ENCODE measurements around the gene ARMC7. TPM values are rescaled to one million over a fixed set of nuclear protein-coding genes. Genes with fewer than 3 reads are reported as not detected.
A peak's percentile ranks its signal among the peaks of the same experiment; 100 is the strongest.

The ARMC7 gene
- total and polyA plus RNA-seq, 4 donors = 2.5 to 14.2 (median 9.0) TPM

DNA sequence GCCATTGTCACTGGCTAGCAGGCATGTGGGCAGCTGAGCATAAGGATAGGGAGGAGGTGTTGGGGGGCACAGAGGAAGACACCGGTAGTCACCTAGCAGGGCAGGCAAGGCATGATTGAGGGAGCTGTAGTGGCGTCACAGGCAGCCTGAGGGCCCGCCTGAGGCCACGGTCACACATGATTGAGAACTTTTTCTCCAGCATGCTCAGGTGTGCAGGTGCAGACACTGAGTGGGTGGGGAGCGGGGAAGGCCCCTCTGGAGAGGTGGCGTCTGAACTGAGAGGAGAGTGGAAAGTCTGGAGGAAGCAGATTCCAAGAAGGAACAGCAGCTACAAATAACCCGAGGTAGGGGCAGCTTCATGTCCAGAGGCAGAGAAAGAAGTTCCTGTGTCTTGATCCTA lies 10.9 kb upstream of the ARMC7 start:
- no peak for DNase-seq (ENCODE audit: low read depth in 4 of 6, low spot score in 6 of 6)
- peaks cover under 1% of the 10 kb centered on the region for H3K4me1 ChIP-seq (ENCODE audit: control insufficient read depth, insufficient read depth, low read length)
- WGBS (ENCODE audit: insufficient coverage) = 89% methylated on average over 7 of the region's 7 CpGs
- no peak overlapping the region for H3K27ac ChIP-seq (ENCODE audit: low read depth, low read length)
- H3K9me3 ChIP-seq (ENCODE audit: control insufficient read depth, insufficient read depth, low read length) = no peaks in the 10 kb centered on the region
- no peaks in the 10 kb centered on the region for H3K27me3 ChIP-seq (ENCODE audit: control insufficient read depth, insufficient read depth, low read length)
- peaks cover 9% of the 10 kb centered on the region for H3K36me3 ChIP-seq (ENCODE audit: control insufficient read depth, insufficient read depth, low read length)
- no peak overlapping the region for H3K4me3 ChIP-seq (ENCODE audit: low read depth, low read length)

DNA sequence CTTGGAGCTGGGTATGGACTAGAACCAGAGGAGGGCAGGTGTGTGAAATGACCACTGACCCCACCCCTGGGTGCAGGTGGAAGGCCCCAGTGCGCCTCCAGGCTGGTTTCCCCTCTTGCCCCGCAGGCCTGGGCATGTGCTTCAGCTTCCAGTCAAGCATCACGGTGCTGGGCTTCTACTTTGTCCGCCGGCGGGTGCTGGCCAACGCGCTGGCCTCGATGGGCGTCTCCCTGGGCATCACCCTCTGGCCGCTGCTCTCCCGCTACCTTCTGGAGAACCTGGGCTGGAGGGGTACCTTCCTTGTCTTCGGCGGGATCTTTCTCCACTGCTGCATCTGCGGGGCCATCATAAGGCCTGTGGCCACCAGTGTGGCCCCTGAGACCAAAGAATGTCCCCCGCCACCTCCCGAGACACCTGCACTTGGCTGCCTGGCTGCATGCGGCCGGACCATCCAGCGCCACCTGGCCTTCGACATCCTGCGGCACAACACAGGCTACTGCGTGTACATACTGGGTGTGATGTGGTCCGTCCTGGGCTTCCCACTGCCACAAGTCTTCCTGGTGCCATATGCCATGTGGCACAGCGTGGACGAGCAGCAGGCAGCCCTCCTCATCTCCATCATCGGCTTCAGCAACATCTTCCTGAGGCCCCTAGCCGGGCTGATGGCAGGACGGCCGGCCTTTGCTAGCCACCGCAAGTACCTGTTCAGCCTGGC lies 9.7 kb upstream of the ARMC7 start:
- Histone ChIP-seq H3K36me3 (ENCODE audit: control insufficient read depth, insufficient read depth, low read length) (peaks cover 9% of the 10 kb centered on the region), H3K27ac (ENCODE audit: low read depth, low read length) (no peak overlapping the region), H3K9me3 (ENCODE audit: control insufficient read depth, insufficient read depth, low read length) (no peaks in the 10 kb centered on the region), H3K4me3 (ENCODE audit: low read depth, low read length) (no peak overlapping the region), H3K4me1 (ENCODE audit: control insufficient read depth, insufficient read depth, low read length) (no peaks in the 10 kb centered on the region), H3K27me3 (ENCODE audit: control insufficient read depth, insufficient read depth, low read length) (no peaks in the 10 kb centered on the region)
- no peak for DNase-seq (ENCODE audit: low read depth in 4 of 6, low spot score in 6 of 6)
- WGBS (ENCODE audit: insufficient coverage) = 94% methylated on average over 31 of the region's 31 CpGs

DNA sequence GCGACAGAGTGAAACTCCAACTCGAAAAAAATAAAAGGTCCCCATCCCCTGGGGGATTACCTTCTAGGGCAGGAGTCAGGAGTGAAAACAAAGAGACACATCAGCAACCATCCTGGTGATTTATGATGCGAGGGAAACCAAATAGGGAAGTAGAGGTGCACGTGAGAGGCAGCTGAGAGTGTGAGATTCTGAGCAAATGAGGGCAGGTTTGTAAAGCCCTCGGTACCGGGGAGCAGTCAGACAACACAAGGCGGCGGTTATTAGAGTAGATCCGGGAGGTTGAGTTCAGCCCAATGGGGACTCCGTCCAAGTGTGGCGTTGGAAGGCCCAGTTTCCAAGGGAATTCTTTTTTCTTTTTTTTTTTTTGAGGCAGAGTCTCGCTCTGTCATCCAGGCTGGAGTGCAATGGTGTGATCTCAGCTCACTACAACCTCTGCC lies 7.4 kb upstream of the ARMC7 start:
- WGBS (ENCODE audit: insufficient coverage) = 46% methylated on average over 7 of the region's 12 CpGs
- H3K27me3 ChIP-seq (ENCODE audit: control insufficient read depth, insufficient read depth, low read length) = no peaks in the 10 kb centered on the region
- DNase-seq (ENCODE audit: low read depth in 4 of 6, low spot score in 6 of 6) = no peak

DNA sequence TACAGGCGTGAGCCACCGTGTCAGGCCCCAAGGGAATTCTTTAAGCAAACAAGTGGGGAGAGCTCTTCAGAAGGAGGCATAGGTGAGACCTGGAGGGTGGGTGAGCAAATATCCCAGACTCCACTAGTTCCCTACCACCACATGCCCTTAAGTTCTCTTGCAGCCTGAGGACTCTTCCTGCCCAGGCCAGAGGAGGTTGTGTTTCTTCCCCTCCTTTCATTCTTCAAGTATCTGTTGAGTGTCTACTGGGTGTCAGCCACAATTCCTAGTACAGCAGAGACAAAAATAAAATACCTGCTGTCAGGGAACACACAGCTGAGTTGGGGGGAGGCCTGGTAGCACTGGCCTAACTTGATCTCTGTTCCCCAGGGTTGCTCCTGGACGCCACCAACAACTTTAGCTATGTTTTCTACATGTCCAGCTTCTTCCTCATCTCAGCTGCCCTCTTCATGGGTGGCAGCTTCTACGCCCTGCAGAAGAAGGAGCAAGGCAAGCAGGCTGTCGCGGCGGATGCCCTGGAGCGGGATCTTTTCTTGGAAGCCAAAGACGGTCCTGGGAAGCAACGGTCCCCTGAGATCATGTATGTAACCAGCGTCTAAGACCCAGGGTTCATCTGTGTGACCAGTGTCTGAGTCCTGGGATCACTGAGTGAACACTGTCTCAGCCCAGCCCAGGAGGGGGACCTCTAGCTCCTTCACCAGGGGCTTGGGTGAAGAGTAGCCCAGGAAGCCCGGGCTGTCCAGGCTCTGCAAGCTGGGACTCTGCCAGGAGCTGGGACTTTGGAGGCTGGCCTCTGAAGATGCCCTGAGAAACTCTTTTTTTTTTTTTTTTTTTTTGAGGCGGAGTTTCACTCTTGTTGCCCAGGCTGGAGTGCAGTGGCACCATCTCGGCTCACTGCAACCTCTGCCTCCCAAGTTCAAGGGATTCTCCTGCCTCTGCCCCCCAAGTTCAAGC lies 5.9 kb upstream of the ARMC7 start:
- H3K27ac ChIP-seq (ENCODE audit: low read depth, low read length) = no peak overlapping the region
- 81% methylated on average over 10 of the region's 14 CpGs for WGBS (ENCODE audit: insufficient coverage)

More for the DNA sequence above, 7.4 kb upstream of the ARMC7 start:
- Histone ChIP-seq H3K36me3 (ENCODE audit: control insufficient read depth, insufficient read depth, low read length) (peaks cover 9% of the 10 kb centered on the region), H3K27ac (ENCODE audit: low read depth, low read length) (no peak overlapping the region), H3K9me3 (ENCODE audit: control insufficient read depth, insufficient read depth, low read length) (no peaks in the 10 kb centered on the region), H3K4me1 (ENCODE audit: control insufficient read depth, insufficient read depth, low read length) (peaks cover 8% of the 10 kb centered on the region), H3K4me3 (ENCODE audit: low read depth, low read length) (no peak overlapping the region)

DNA sequence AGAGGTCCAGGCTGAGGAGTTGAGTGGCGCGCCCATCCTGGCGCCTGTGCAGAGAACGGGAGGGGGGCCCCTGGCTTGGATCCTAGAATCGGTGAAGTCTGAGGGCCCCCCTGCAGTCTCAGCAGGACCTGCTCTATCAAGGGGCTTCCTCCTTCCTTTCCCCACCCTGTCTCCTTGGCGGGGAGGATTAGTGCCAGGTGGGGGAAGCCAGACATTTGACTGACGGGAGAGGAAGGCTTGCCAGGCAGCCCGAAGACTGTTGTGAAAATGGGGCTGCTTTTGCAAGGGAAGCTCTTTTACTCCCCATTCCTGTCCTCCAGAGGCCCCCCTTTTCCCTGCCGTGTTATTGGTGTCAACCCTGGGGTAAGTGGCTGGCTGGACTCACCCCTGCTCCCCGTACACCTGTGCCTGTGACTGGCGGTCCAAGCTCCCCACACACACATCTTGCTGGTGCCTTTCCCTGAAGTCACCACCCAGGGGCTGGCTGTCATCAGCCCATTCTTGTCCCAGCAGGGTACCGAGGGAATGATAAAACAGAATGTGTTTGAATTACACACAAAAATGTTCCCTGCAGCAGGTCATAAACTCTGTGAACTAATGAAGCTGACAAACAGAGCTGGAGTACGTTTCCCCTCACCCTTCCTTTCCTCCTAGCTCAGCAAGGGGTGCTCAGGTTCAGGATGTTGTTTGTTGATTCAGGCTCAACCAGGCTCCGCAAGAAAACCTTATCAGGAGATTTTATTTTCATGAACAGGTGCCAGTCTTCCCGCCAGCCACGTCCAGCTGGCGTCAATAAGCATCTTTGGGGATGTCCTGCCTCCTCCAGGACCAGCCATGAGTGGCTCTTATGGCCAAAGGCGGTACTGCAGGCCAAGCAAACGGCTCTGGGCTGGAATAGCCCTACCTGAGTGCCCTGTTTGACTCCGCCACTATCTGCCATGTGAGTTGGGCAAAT lies 4.4 kb upstream of the ARMC7 start:
- 51% methylated on average over 10 of the region's 20 CpGs for WGBS (ENCODE audit: insufficient coverage)
- Histone ChIP-seq H3K36me3 (ENCODE audit: control insufficient read depth, insufficient read depth, low read length) (peaks cover 2% of the 10 kb centered on the region), H3K27me3 (ENCODE audit: control insufficient read depth, insufficient read depth, low read length) (no peaks in the 10 kb centered on the region), H3K27ac (ENCODE audit: low read depth, low read length) (no peak overlapping the region), H3K9me3 (ENCODE audit: control insufficient read depth, insufficient read depth, low read length) (no peaks in the 10 kb centered on the region), H3K4me3 (ENCODE audit: low read depth, low read length) (no peak overlapping the region), H3K4me1 (ENCODE audit: control insufficient read depth, insufficient read depth, low read length) (peaks cover 20% of the 10 kb centered on the region)
- peak in 2 of 6 donors; percentile 67 for DNase-seq (ENCODE audit: low read depth in 4 of 6, low spot score in 6 of 6)

More for the DNA sequence above, 5.9 kb upstream of the ARMC7 start:
- peaks cover 10% of the 10 kb centered on the region for H3K4me1 ChIP-seq (ENCODE audit: control insufficient read depth, insufficient read depth, low read length)
- H3K36me3 ChIP-seq (ENCODE audit: control insufficient read depth, insufficient read depth, low read length) = peaks cover 9% of the 10 kb centered on the region
- H3K4me3 ChIP-seq (ENCODE audit: low read depth, low read length) = no peak overlapping the region
- no peaks in the 10 kb centered on the region for H3K9me3 ChIP-seq (ENCODE audit: control insufficient read depth, insufficient read depth, low read length)
- DNase-seq (ENCODE audit: low read depth in 4 of 6, low spot score in 6 of 6) = no peak
- H3K27me3 ChIP-seq (ENCODE audit: control insufficient read depth, insufficient read depth, low read length) = no peaks in the 10 kb centered on the region

DNA sequence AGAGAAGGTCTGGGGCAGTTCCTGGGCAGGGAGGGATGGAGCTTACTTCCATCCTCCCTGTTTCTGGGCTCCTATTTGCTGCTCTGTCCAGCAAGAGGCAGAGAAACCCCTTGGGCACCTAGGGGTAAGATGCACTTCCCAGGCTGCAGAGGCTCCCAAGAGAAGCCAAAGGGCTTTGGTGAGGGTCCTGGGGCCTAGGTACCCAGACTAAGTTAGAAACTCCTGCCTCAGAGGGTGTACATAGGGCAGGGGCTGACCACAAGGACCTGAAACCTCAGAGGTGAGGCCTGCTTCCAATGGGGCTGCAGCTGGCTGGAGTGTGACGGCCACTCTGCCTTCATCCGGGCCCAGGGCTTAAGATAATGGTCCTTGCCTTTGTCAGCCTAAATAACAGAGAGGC lies 1.6 kb upstream of the ARMC7 start:
- Histone ChIP-seq H3K27me3 (ENCODE audit: control insufficient read depth, insufficient read depth, low read length) (no peaks in the 10 kb centered on the region), H3K4me3 (ENCODE audit: low read depth, low read length) (no peak overlapping the region), H3K9me3 (ENCODE audit: control insufficient read depth, insufficient read depth, low read length) (no peaks in the 10 kb centered on the region), H3K27ac (ENCODE audit: low read depth, low read length) (no peak overlapping the region), H3K4me1 (ENCODE audit: control insufficient read depth, insufficient read depth, low read length) (peaks cover 30% of the 10 kb centered on the region), H3K36me3 (ENCODE audit: control insufficient read depth, insufficient read depth, low read length) (peaks cover 3% of the 10 kb centered on the region)
- WGBS (ENCODE audit: insufficient coverage) = 85% methylated on average over 2 of the region's 2 CpGs
- DNase-seq (ENCODE audit: low read depth in 4 of 6, low spot score in 6 of 6) = no peak

DNA sequence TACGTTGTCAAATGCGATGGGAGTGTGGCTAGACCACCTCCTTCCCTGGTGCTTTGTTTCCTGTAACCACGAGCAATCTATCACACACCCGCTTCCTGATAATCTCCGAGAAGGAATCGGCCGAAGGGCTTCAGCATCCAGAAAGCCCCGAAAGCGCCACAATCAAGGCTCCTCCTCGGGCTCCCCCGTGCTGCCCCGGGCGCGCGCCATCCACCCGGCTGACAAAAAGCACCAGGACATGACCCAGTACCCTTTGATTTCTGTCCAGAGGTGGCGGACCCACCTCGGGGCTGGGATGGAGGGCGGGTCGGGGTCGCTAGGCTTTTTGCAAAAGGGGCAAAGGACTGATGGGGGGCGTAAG lies 743 bp upstream of the ARMC7 start:
- Histone ChIP-seq H3K27ac (ENCODE audit: low read depth, low read length) (no peak overlapping the region), H3K36me3 (ENCODE audit: control insufficient read depth, insufficient read depth, low read length) (peaks cover 3% of the 10 kb centered on the region), H3K27me3 (ENCODE audit: control insufficient read depth, insufficient read depth, low read length) (no peaks in the 10 kb centered on the region), H3K9me3 (ENCODE audit: control insufficient read depth, insufficient read depth, low read length) (no peaks in the 10 kb centered on the region), H3K4me3 (ENCODE audit: low read depth, low read length) (peak overlapping the region; percentile 79), H3K4me1 (ENCODE audit: control insufficient read depth, insufficient read depth, low read length) (peaks cover 35% of the 10 kb centered on the region)
- DNase-seq (ENCODE audit: low read depth in 4 of 6, low spot score in 6 of 6) = peak in 1 of 6 donors; percentile 18
- WGBS (ENCODE audit: insufficient coverage) = 4% methylated on average over 22 of the region's 22 CpGs

DNA sequence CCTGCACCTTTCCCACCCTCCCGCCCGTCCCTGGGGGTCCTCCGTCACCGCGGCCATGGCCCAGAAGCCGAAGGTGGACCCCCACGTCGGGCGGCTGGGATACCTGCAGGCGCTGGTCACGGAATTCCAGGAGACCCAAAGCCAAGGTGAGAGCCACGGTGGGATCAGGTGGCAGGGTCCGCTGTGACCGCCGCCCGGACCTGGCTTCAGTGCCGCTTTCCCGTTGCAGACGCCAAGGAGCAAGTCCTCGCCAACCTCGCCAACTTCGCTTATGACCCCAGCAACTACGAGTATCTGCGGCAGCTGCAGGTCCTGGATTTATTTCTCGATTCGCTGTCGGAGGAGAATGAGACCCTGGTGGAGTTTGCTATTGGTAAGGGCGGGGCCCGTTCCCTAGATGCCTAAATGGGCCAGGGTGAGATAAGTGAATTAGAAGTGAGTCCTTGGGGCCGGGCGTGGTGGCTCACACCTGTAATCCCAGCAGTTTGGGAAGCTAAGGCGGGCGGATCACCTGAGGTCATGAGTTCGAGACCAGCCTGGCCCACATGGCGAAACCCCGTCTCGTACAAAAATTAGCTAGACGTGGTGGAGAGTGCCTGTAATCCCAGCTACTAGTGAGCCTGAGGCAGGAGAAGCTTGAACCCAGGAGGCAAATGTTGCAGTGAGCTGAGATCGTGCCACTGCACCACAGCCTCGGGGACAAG lies 617 bp downstream of the ARMC7 start:
- WGBS (ENCODE audit: insufficient coverage) = 28% methylated on average over 37 of the region's 40 CpGs
- Histone ChIP-seq H3K27ac (ENCODE audit: low read depth, low read length) (no peak overlapping the region), H3K27me3 (ENCODE audit: control insufficient read depth, insufficient read depth, low read length) (no peaks in the 10 kb centered on the region), H3K4me1 (ENCODE audit: control insufficient read depth, insufficient read depth, low read length) (peaks cover 43% of the 10 kb centered on the region), H3K9me3 (ENCODE audit: control insufficient read depth, insufficient read depth, low read length) (no peaks in the 10 kb centered on the region), H3K36me3 (ENCODE audit: control insufficient read depth, insufficient read depth, low read length) (peaks cover 8% of the 10 kb centered on the region), H3K4me3 (ENCODE audit: low read depth, low read length) (peak overlapping the region; percentile 79)
- DNase-seq (ENCODE audit: low read depth in 4 of 6, low spot score in 6 of 6) = no peak
